Measurements from ENCODE around the gene SP5. TPM values are rescaled to one million over a fixed set of nuclear protein-coding genes. Genes with fewer than 3 reads are reported as not detected.
A peak's percentile ranks its signal among the peaks of the same experiment; 100 is the strongest.
"Not testable (repeated sequence)": the region's sequence is repeated elsewhere in the genome, so short reads cannot be mapped to it uniquely, and the experiment has no call there.

SP5 gene
- total and polyA plus RNA-seq, 2 donors (not counting 1 experiment from before 2014, with no cell fraction given), result not detected

DNA sequence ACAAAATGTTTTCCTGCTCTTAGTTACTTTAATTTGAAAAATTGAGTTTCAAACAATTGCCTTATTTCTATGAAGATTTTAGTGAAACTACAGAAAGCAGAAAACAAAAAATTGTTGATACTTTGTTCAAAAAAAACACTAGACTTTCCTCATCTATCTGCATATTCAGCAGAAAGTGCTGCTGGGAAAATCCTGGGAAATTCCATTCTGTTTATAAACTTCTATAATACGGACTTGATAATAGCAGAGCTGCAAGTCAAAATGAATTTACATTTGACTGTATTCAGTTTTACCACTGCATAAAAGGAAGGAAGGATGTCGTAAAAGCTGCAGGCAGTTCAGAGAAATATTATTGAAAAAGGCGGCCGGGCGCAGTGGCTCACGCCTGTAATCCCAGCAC lies 30.2 kb downstream of the SP5 start:
- Histone ChIP-seq H3K4me3 (ENCODE audit: control extremely low read depth in 1 of 5, extremely low read depth in 1 of 5, insufficient read depth in 1 of 5, low read depth in 2 of 5, low read length in 4 of 5) (no peak overlapping the region), H3K4me1 (ENCODE audit: control insufficient read depth in 2 of 2, insufficient read depth in 2 of 2, low read length in 2 of 2) (no peaks in the 10 kb centered on the region), H3K27ac (ENCODE audit: low read length in 2 of 2) (no peak overlapping the region), H3K79me2 (ENCODE audit: control insufficient read depth, insufficient read depth, low read length) (no peaks in the 10 kb centered on the region), H3K9ac (ENCODE audit: low read length) (no peak overlapping the region), H3K36me3 (replicated peaks in 1 of 2; ENCODE audit: control extremely low read depth in 1 of 2, control insufficient read depth in 1 of 2, extremely low read depth in 1 of 2, insufficient read depth in 2 of 2, low read length in 1 of 2) (no peaks in the 10 kb centered on the region), H4K20me1 (ENCODE audit: control insufficient read depth, insufficient read depth, low read length, poor library complexity, severe bottlenecking) (no peaks in the 10 kb centered on the region), H2AFZ (ENCODE audit: insufficient read depth, low read depth, low read length, poor library complexity, severe bottlenecking) (no peak overlapping the region), H3K4me2 (replicated peaks; ENCODE audit: low read depth, low read length, poor library complexity, severe bottlenecking) (no peak overlapping the region), H3K9me3 (ENCODE audit: control extremely low read depth in 1 of 3, control insufficient read depth in 2 of 3, insufficient read depth in 1 of 3, low read length in 2 of 3) (no peaks in the 10 kb centered on the region), H3K27me3 (replicated peaks in 1 of 4; ENCODE audit: control extremely low read depth in 1 of 4, control insufficient read depth in 3 of 4, insufficient read depth in 4 of 4, low read length in 3 of 4) (peaks cover 0 to 18% (median 8%) of the 10 kb centered on the region in 4 experiments)
- peaks cover 41% of the 10 kb centered on the region for H3K27me3 Mint-ChIP-seq
- intact Hi-C loops (cut with micrococcal nuclease), result no loop called here
- WGBS (ENCODE audit: insufficient coverage), result 36% methylated on average over 4 of the region's 6 CpGs
- ChIA-PET POLR2A (no interaction called here), CTCF (no interaction called here)
- no peak for DNase-seq
- no peak for TF ChIP-seq EZH2 (IDR thresholded peaks at IDR 0.05; ENCODE audit: borderline replicate concordance, insufficient read depth, low read depth, low read length, poor library complexity, severe bottlenecking)
- TF ChIP-seq, protein P1, sequence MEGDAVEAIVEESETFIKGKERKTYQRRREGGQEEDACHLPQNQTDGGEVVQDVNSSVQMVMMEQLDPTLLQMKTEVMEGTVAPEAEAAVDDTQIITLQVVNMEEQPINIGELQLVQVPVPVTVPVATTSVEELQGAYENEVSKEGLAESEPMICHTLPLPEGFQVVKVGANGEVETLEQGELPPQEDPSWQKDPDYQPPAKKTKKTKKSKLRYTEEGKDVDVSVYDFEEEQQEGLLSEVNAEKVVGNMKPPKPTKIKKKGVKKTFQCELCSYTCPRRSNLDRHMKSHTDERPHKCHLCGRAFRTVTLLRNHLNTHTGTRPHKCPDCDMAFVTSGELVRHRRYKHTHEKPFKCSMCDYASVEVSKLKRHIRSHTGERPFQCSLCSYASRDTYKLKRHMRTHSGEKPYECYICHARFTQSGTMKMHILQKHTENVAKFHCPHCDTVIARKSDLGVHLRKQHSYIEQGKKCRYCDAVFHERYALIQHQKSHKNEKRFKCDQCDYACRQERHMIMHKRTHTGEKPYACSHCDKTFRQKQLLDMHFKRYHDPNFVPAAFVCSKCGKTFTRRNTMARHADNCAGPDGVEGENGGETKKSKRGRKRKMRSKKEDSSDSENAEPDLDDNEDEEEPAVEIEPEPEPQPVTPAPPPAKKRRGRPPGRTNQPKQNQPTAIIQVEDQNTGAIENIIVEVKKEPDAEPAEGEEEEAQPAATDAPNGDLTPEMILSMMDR (IDR thresholded peaks at IDR 0.05), result no peak
- H3K4me3 Mint-ChIP-seq, result no peak overlapping the region
- no peak for ATAC-seq (ENCODE audit: low read depth)
- H3K27ac Mint-ChIP-seq, result no peak overlapping the region
- H3K4me1 Mint-ChIP-seq, result no peaks in the 10 kb centered on the region
- H3K9me3 Mint-ChIP-seq (ENCODE audit: insufficient read depth), result no peaks in the 10 kb centered on the region

DNA sequence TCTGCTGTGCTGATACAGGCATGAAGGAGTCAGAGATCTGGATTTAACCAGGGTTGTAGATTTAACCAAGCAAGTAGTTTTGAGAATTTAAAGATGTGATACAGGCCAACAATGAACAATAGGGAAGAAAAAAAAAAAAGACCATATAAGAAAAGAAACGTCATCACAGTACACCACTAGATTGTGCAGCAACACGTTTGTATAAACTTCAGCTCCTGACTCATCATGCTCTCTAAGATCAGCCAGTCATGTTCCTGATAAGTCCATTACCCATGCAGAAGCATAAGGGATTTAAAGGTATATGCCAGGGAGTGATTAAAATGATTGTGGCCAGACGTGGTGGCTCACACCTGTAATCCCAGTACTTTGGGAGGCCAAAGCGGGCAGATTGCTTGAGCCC lies 32.8 kb downstream of the SP5 start:
- no peaks in the 10 kb centered on the region for H3K4me1 ChIP-seq (ENCODE audit: control insufficient read depth in 2 of 2, insufficient read depth in 2 of 2, low read length in 2 of 2)
- Mint-ChIP-seq H3K27ac (no peak overlapping the region), H3K4me1 (no peaks in the 10 kb centered on the region), H3K4me3 (no peak overlapping the region), H3K27me3 (peaks cover 50% of the 10 kb centered on the region), H3K9me3 (ENCODE audit: insufficient read depth) (no peaks in the 10 kb centered on the region)
- H4K20me1 ChIP-seq (ENCODE audit: control insufficient read depth, insufficient read depth, low read length, poor library complexity, severe bottlenecking), result no peaks in the 10 kb centered on the region
- ATAC-seq (ENCODE audit: low read depth), result no peak
- H3K9ac ChIP-seq (ENCODE audit: low read length), result no peak overlapping the region
- peaks cover 0 to 9% (median 5%) of the 10 kb centered on the region in 4 experiments for H3K27me3 ChIP-seq (replicated peaks in 1 of 4; ENCODE audit: control extremely low read depth in 1 of 4, control insufficient read depth in 3 of 4, insufficient read depth in 4 of 4, low read length in 3 of 4)
- intact Hi-C loops (cut with micrococcal nuclease), result no loop called here
- no peaks in the 10 kb centered on the region for H3K9me3 ChIP-seq (ENCODE audit: control extremely low read depth in 1 of 3, control insufficient read depth in 2 of 3, insufficient read depth in 1 of 3, low read length in 2 of 3)
- H3K27ac ChIP-seq (ENCODE audit: low read length in 2 of 2), result no peak overlapping the region
- POLR2A ChIA-PET, result no interaction called here
- CTCF ChIA-PET, result no interaction called here
- no CpG with 5 or more reads among the region's 4 CpGs for WGBS (ENCODE audit: insufficient coverage)
- no peak overlapping the region for H2AFZ ChIP-seq (ENCODE audit: insufficient read depth, low read depth, low read length, poor library complexity, severe bottlenecking)
- H3K36me3 ChIP-seq (replicated peaks in 1 of 2; ENCODE audit: control extremely low read depth in 1 of 2, control insufficient read depth in 1 of 2, extremely low read depth in 1 of 2, insufficient read depth in 2 of 2, low read length in 1 of 2), result no peaks in the 10 kb centered on the region
- H3K4me3 ChIP-seq (ENCODE audit: control extremely low read depth in 1 of 5, extremely low read depth in 1 of 5, insufficient read depth in 1 of 5, low read depth in 2 of 5, low read length in 4 of 5), result no peak overlapping the region
- DNase-seq, result no peak
- H3K79me2 ChIP-seq (ENCODE audit: control insufficient read depth, insufficient read depth, low read length), result no peaks in the 10 kb centered on the region
- TF ChIP-seq, protein P1 (IDR thresholded peaks at IDR 0.05), result no peak
- no peak for TF ChIP-seq EZH2 (IDR thresholded peaks at IDR 0.05; ENCODE audit: borderline replicate concordance, insufficient read depth, low read depth, low read length, poor library complexity, severe bottlenecking)
- no peak overlapping the region for H3K4me2 ChIP-seq (replicated peaks; ENCODE audit: low read depth, low read length, poor library complexity, severe bottlenecking)

DNA sequence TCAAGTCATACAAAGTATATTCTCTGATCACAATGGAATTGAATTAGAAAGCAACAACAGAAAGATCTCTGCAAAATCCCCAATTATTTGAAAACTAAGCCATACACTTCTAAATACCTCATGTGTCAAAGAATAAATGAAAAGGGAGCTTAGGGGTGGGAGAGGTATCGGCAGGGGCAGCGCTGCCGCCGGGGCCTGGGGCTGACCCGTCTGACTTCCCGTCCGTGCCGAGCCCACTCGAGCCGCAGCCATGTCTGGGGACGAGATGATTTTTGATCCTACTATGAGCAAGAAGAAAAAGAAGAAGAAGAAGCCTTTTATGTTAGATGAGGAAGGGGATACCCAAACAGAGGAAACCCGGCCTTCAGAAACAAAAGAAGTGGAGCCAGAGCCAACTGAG lies 36.4 kb downstream of the SP5 start:
- H3K9me3 Mint-ChIP-seq (ENCODE audit: insufficient read depth); CTCF ChIA-PET; H3K27me3 ChIP-seq (replicated peaks in 1 of 4; ENCODE audit: control extremely low read depth in 1 of 4, control insufficient read depth in 3 of 4, insufficient read depth in 4 of 4, low read length in 3 of 4); H3K9ac ChIP-seq (ENCODE audit: low read length); POLR2A ChIA-PET; H3K36me3 ChIP-seq (replicated peaks in 1 of 2; ENCODE audit: control extremely low read depth in 1 of 2, control insufficient read depth in 1 of 2, extremely low read depth in 1 of 2, insufficient read depth in 2 of 2, low read length in 1 of 2); intact Hi-C loops (cut with micrococcal nuclease); H3K4me1 ChIP-seq (ENCODE audit: control insufficient read depth in 2 of 2, insufficient read depth in 2 of 2, low read length in 2 of 2); DNase-seq; H3K4me3 Mint-ChIP-seq; H3K27ac Mint-ChIP-seq; H3K4me1 Mint-ChIP-seq; H2AFZ ChIP-seq (ENCODE audit: insufficient read depth, low read depth, low read length, poor library complexity, severe bottlenecking); H3K27ac ChIP-seq (ENCODE audit: low read length in 2 of 2); H3K4me2 ChIP-seq (replicated peaks; ENCODE audit: low read depth, low read length, poor library complexity, severe bottlenecking); H3K9me3 ChIP-seq (ENCODE audit: control extremely low read depth in 1 of 3, control insufficient read depth in 2 of 3, insufficient read depth in 1 of 3, low read length in 2 of 3); H4K20me1 ChIP-seq (ENCODE audit: control insufficient read depth, insufficient read depth, low read length, poor library complexity, severe bottlenecking); H3K4me3 ChIP-seq (ENCODE audit: control extremely low read depth in 1 of 5, extremely low read depth in 1 of 5, insufficient read depth in 1 of 5, low read depth in 2 of 5, low read length in 4 of 5); H3K79me2 ChIP-seq (ENCODE audit: control insufficient read depth, insufficient read depth, low read length): not testable (repeated sequence)
- WGBS (ENCODE audit: insufficient coverage), result 98% methylated on average over 12 of the region's 12 CpGs
- ATAC-seq (ENCODE audit: low read depth), result peak; percentile 64
- H3K27me3 Mint-ChIP-seq, result peaks cover 34% of the 10 kb centered on the region

Measured in B cell (primary cell).